ENCODE measurements around the gene C4A.
"Not testable (repeated sequence)": the region's sequence is repeated elsewhere in the genome, so short reads cannot be mapped to it uniquely, and the experiment has no call there.

C4A gene

GRCh38 chr6:31981744-31982143 is at the start of gene C4A:
C4A (plus strand) TSS chr6:31982057; CDS start chr6:31982108, 51 bp downstream.
- DNase-seq (ENCODE audit: low read depth in 2 of 2) = not testable (repeated sequence)

GRCh38 chr6:31932137-31932536 is 49.7 kb upstream of the C4A start:
- not testable (repeated sequence) for DNase-seq (ENCODE audit: low read depth in 2 of 2)

- no peak for DNase-seq (ENCODE audit: low read depth in 2 of 2)
Observed at GRCh38 chr6:31933537-31933936, 48.3 kb upstream of the C4A start.

GRCh38 chr6:31935021-31935420 is 46.8 kb upstream of the C4A start:
- no peak for DNase-seq (ENCODE audit: low read depth in 2 of 2)

GRCh38 chr6:31935823-31936222 is 46.0 kb upstream of the C4A start:
- no peak for DNase-seq (ENCODE audit: low read depth in 2 of 2)

GRCh38 chr6:31940256-31940664 is 41.6 kb upstream of the C4A start:
- no peak for DNase-seq (ENCODE audit: low read depth in 2 of 2)

- no peak for DNase-seq (ENCODE audit: low read depth in 2 of 2)
Observed at GRCh38 chr6:31943742-31944141, 38.1 kb upstream of the C4A start.

GRCh38 chr6:31945154-31945506 is 36.7 kb upstream of the C4A start:
- no peak for DNase-seq (ENCODE audit: low read depth in 2 of 2)

- no peak for DNase-seq (ENCODE audit: low read depth in 2 of 2)
Observed at GRCh38 chr6:31945507-31946369, 36.1 kb upstream of the C4A start, which contains the start of gene CFB. CFB (plus strand) TSS chr6:31946095; CDS start chr6:31946222, 127 bp downstream.

- no peak for DNase-seq (ENCODE audit: low read depth in 2 of 2)
Observed at GRCh38 chr6:31946370-31946885, 35.4 kb upstream of the C4A start.

- no peak for DNase-seq (ENCODE audit: low read depth in 2 of 2)
Observed at GRCh38 chr6:31947070-31947675, 34.7 kb upstream of the C4A start.

- DNase-seq (ENCODE audit: low read depth in 2 of 2) = no peak
Observed at GRCh38 chr6:31947864-31948263, 34.0 kb upstream of the C4A start.

GRCh38 chr6:31948306-31948705 is 33.6 kb upstream of the C4A start:
- DNase-seq (ENCODE audit: low read depth in 2 of 2) = no peak

- DNase-seq (ENCODE audit: low read depth in 2 of 2) = no peak
Observed at GRCh38 chr6:31948753-31949413, 33.0 kb upstream of the C4A start.

GRCh38 chr6:31949926-31950548 is 31.8 kb upstream of the C4A start:
- DNase-seq (ENCODE audit: low read depth in 2 of 2) = no peak

GRCh38 chr6:31952140-31952805 is 29.6 kb upstream of the C4A start:
- no peak for DNase-seq (ENCODE audit: low read depth in 2 of 2)

GRCh38 chr6:31952890-31953289 is 29.0 kb upstream of the C4A start:
- DNase-seq (ENCODE audit: low read depth in 2 of 2) = no peak

GRCh38 chr6:31954511-31954910 is 27.3 kb upstream of the C4A start:
- DNase-seq (ENCODE audit: low read depth in 2 of 2) = no peak

GRCh38 chr6:31956796-31957195 is 25.1 kb upstream of the C4A start:
- no peak for DNase-seq (ENCODE audit: low read depth in 2 of 2)

- DNase-seq (ENCODE audit: low read depth in 2 of 2) = no peak
Observed at GRCh38 chr6:31958412-31958740, 23.5 kb upstream of the C4A start.
